ENCODE results near the gene DVL3.

Gene DVL3

DNA sequence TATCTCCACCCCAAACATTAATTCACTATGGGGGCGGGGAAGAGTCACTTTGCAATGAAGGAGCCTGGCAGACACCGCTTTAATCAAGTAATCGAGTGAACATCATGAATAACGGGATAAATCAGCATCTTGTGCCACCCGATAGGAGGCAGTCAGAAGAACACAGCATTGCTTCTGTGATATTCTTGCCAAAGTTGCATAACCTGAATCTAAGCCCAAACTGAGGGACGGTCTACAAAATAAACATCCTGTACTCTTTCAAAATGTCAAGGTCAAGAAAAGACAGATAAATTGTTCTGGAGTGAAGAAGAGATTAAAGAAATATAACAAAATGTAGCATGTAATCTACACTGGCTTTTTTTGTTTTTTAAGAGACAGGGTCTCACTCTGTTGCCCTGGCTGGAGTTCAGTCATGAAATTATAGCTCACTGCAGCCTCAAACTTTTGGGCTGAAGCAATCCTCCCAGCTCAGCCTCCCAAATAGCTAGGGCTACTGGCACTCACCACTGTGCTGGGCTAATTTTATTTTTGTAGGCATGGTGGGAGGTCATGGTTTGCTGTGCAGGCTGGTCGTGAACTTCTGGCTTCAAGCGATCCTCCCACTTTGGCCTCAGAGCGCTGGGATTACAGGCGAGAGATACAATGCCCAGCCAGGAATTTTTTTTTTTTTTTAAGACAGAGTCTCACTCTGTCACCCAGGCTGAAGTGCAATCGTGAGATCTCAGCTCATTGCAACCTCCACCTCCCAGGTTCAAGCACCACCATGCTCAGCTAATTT, 54.2 kb downstream of the DVL3 start:
- TF ChIP-seq, protein P1, sequence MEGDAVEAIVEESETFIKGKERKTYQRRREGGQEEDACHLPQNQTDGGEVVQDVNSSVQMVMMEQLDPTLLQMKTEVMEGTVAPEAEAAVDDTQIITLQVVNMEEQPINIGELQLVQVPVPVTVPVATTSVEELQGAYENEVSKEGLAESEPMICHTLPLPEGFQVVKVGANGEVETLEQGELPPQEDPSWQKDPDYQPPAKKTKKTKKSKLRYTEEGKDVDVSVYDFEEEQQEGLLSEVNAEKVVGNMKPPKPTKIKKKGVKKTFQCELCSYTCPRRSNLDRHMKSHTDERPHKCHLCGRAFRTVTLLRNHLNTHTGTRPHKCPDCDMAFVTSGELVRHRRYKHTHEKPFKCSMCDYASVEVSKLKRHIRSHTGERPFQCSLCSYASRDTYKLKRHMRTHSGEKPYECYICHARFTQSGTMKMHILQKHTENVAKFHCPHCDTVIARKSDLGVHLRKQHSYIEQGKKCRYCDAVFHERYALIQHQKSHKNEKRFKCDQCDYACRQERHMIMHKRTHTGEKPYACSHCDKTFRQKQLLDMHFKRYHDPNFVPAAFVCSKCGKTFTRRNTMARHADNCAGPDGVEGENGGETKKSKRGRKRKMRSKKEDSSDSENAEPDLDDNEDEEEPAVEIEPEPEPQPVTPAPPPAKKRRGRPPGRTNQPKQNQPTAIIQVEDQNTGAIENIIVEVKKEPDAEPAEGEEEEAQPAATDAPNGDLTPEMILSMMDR (IDR thresholded peaks at IDR 0.05; ENCODE audit: extremely low read depth, insufficient read depth, missing control alignments): no peak
- in situ Hi-C loops (cut with MboI; ENCODE audit: low pct_unique_long_range_greater_than_20kb, low sequenced_read_pairs, unreplicated experiment): no loop called here
- DNase-seq (ENCODE audit: low spot score): no peak

DNA sequence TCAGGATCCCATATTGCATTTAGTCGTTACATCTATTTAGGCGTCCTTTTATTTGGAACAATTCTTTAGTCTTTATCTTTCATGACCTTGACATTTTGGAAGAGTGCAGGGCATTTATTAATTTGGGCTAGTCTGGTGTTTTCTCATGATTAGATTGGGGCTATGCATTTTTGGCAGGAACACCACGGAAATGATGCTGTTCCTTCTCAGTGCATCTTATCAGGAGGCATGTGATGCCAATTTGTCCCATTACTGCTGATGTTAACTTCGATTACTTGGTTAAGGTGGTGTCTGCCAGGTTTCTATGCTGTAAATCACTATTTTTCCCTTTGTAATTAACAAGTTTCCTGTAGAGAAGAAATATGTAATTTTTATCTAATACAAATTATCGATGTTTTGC, 56.1 kb downstream of the DVL3 start:
- TF ChIP-seq, protein P1 (IDR thresholded peaks at IDR 0.05; ENCODE audit: extremely low read depth, insufficient read depth, missing control alignments): no peak
- in situ Hi-C loops (cut with MboI; ENCODE audit: low pct_unique_long_range_greater_than_20kb, low sequenced_read_pairs, unreplicated experiment): no loop called here
- no peak for DNase-seq (ENCODE audit: low spot score)

DNA sequence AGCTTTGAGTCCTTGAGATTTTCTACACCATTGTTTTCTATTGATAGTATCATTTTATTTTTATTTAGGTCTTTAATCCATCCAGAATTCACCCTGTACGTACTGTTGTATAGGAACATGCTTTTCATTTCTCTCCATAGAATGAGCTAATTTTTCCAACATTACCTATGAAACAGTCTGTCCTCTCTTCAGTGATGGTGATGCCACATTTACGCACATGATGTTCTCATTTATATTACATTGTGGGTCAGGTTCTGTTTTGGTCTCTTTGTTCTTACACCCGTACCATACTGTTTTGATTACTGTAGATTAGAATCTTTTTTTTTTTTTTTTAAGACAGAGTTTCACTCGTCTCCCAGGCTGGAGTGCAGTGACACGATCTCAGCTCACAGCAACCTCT, 56.5 kb downstream of the DVL3 start:
- in situ Hi-C loops (cut with MboI; ENCODE audit: low pct_unique_long_range_greater_than_20kb, low sequenced_read_pairs, unreplicated experiment): no loop called here

DNA sequence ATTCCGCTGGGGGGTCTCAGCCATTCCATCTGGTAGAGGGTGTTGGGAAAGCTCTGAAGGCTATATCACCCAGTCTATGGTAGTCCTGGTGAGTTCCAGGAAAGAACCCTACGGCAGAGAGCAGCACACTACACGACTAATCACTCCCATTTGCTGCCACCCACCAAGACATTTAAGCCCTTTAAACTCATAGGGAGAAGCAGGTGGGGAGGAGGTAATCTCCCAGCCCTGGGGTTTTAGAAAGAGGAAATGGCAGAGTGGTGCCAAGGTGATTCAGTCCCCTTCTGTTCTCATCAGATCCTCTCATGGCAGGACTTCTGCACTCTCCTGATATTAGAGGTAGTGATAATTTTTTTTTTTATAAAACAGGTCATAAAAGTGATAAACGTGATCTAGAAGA, 63.6 kb downstream of the DVL3 start:
- in situ Hi-C loops (cut with MboI; ENCODE audit: low pct_unique_long_range_greater_than_20kb, low sequenced_read_pairs, unreplicated experiment): no loop called here
- DNase-seq (ENCODE audit: low spot score): no peak
- TF ChIP-seq, protein P1 (IDR thresholded peaks at IDR 0.05; ENCODE audit: extremely low read depth, insufficient read depth, missing control alignments): no peak

More for the DNA sequence above, 56.5 kb downstream of the DVL3 start:
- TF ChIP-seq, protein P1 (IDR thresholded peaks at IDR 0.05; ENCODE audit: extremely low read depth, insufficient read depth, missing control alignments): no peak
- no peak for DNase-seq (ENCODE audit: low spot score)

DNA sequence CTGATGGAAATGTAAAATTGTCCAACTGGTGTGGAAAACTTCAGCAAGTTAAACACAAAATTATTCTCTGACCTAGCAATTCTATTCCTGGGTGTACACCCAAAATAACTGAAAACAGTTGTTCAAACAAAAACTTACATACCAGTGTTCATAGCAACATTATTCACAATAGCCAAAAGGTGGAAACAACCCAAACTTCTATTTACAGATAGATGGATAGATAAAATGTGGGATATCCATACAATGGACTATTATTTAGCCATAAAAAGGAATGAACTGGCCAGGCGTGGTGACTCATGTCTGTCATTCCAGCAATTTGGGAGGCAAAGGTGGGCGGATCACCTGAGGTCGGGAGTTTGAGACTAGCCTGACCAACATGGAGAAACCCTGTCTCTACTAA, 67.3 kb downstream of the DVL3 start:
- in situ Hi-C loops (cut with MboI; ENCODE audit: low pct_unique_long_range_greater_than_20kb, low sequenced_read_pairs, unreplicated experiment): no loop called here
- DNase-seq (ENCODE audit: low spot score): no peak
- TF ChIP-seq, protein P1 (IDR thresholded peaks at IDR 0.05; ENCODE audit: extremely low read depth, insufficient read depth, missing control alignments): no peak

Measured in GM13977 (cell line).